Heart left ventricle (tissue), 16 donors: ENCODE measurements around the gene ZMAT5. TPM values are rescaled to one million over a fixed set of nuclear protein-coding genes. Genes with fewer than 3 reads are reported as not detected.

ENCODE experiments used
- ATAC-seq, 4 donors: fragments of 200-7000 bp; cut with Tn5 transposase; one replicate each; pipeline ENCODE4 v1.9.1; 2020 to 2022; ENCODE audit warnings: moderate library complexity in 4 of 4, mild to moderate bottlenecking in 3 of 4, moderate number of reproducible peaks in 1 of 4
- DNase-seq, 5 donors: peaks; one replicate each; pipeline ENCODE4 v3.0.0-alpha.2; 2020
- H3K27ac ChIP-seq, 12 donors: fragments of 200-600 bp; sonication (generic) in 4 of 12; one replicate each; pipeline versions ENCODE4 v1.5.0 to v1.8.0; 2016 to 2022; ENCODE audit warnings: mild to moderate bottlenecking in 2 of 12
- H3K27me3 ChIP-seq, 9 donors: fragments of 200-600 bp; sonication (generic) in 2 of 9; one replicate each; pipeline versions ENCODE4 v1.5.1 to v1.8.0; 2016 to 2022; ENCODE audit warnings: mild to moderate bottlenecking in 3 of 9
- H3K36me3 ChIP-seq, 9 donors: fragments of 200-600 bp; sonication (generic) in 2 of 9; one replicate each; pipeline versions ENCODE4 v1.5.0 to v1.8.0; 2018 to 2022; ENCODE audit warnings: mild to moderate bottlenecking in 2 of 9
- H3K4me1 ChIP-seq, 12 donors: fragments of 200-600 bp; sonication (generic) in 4 of 12; one replicate each; pipeline versions ENCODE4 v1.5.0 to v1.8.0; 2016 to 2022; ENCODE audit warnings: mild to moderate bottlenecking in 3 of 12
- H3K4me3 ChIP-seq, 12 donors: fragments of 200-600 bp; sonication (generic) in 4 of 12; one replicate each; pipeline versions ENCODE4 v1.5.0 to v1.8.0; 2017 to 2022; ENCODE audit warnings: mild to moderate bottlenecking in 9 of 12, moderate library complexity in 4 of 12
- H3K9me3 ChIP-seq, 12 donors: fragments of 200-600 bp; sonication (generic) in 4 of 12; one replicate each; pipeline versions ENCODE4 v1.5.0 to v1.8.0; 2016 to 2022; ENCODE audit warnings: mild to moderate bottlenecking in 1 of 12
- POLR2A ChIP-seq, 2 donors: fragments of 450-650 bp; IDR thresholded peaks; one replicate each; pipeline ENCODE4 v1.6.1; 2017; ENCODE audit warnings: antibody characterized with exemption in 2 of 2, mild to moderate bottlenecking in 2 of 2, moderate library complexity in 2 of 2
- WGBS, 4 donors: extraction: QIAGEN DNeasy Blood & Tissue Kit in 2 of 4; methylation state at CpG; one replicate each; pipeline versions ENCODE4 v1.1.5 to v1.1.7; 2013 to 2018; 5-methylcytosine and 5-hydroxymethylcytosine counted together
- intact Hi-C, 10 donors: fragments of 100-400 bp; cut with DNase I; formaldehyde crosslinking; loops; one replicate each; pipeline versions ENCODE4 v1.11.1 to v1.14.2; 2022
- long read RNA-seq, 3 donors: library from polyadenylated mRNA; unstranded; transcript quantifications; one replicate each; pipeline ENCODE4 v2.0.0, GENCODE V29; 2020 to 2021
- polyA plus RNA-seq, 2 donors: library from polyadenylated mRNA; stranded (reverse); fragments of 200-250 nt; gene quantifications; one replicate each; pipeline ENCODE4 v1.2.3, GENCODE V29; 2013
- total RNA-seq, 9 donors: library from RNA; depleted of rRNA in 2 of 9; stranded (reverse); fragments of >200 nt in 2 of 9; fragmentation: NEBNext Ultra II Directional in 3 of 9; extraction: Animal tissue kit (Norgen Biotek cat#: 25700) in 3 of 9; gene quantifications; one replicate each; pipeline versions ENCODE4 v1.1.0 to v1.2.4, GENCODE V29; 2016 to 2023
- TF ChIP-seq, protein P1 (sequence below), 12 donors: fragments of 200-600 bp; sonication (generic) in 4 of 12; IDR thresholded peaks; one replicate each; pipeline versions ENCODE4 v1.5.0 to v1.8.0; 2018 to 2022; ENCODE audit warnings: antibody characterized with exemption in 12 of 12, mild to moderate bottlenecking in 5 of 12
- donor health status: ischemic (EF 13 %, LVEDD 7.1; RV severe dilation, severe dysfunction).
- donor health status: healthy with polysubstance abuse.
- donor health status: DM: no; HTN: yes; CAD: no.
- donor health status: DM: no; HTN: no; CAD: no.
- donor health status: ischemic (EF 25% LVEDD 6.9; RV normal size, moderate dysfunction).
- donor health status: ischemic (EF 25% LVEDD 5.7; RV mildly dilated, moderate dysfunction).
- donor health status: healthy.
- donor health status: DM: yes; HTN: yes; CAD: no.
- donor health status: ischemic (EF 35%, LVEDD 5.7; RV mildly dilated, moderate dysfunction).
- donor health status: nonischemic (EF 11% LVEDD 7.7; RV severe dilation, severe dysfunction).
- donor health status: DM: yes; HTN: yes; CAD: no.
- donor health status: PGD.
- donor health status: ischemic (EF 29% LVEDD 5.4; RV normal size, mild dysfunction).
- donor health status: nonischemic (EF 23%, LVEDD 6.1; RV moderate dilation, normal function).

ZMAT5 gene, protein sequence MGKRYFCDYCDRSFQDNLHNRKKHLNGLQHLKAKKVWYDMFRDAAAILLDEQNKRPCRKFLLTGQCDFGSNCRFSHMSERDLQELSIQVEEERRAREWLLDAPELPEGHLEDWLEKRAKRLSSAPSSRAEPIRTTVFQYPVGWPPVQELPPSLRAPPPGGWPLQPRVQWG
- total RNA-seq: 10 to 100 TPM; 19.4 to 28.9 (median 20.9) TPM
- 10 to 100 TPM; 30.1 to 37.2 TPM for polyA plus RNA-seq
- long read RNA-seq, donor 1, transcript ZMAT5-201 (6 exons, 899 nt): major isoform, 7 of 16 reads
- long read RNA-seq, donor 1, partial matches to known transcripts: 0 of 16 reads
- long read RNA-seq, donor 1, other reads (novel, unspliced or antisense): 9 of 16 reads
- long read RNA-seq, donor 2, transcript ZMAT5-201 (6 exons, 899 nt): major isoform, 11 of 33 reads
- long read RNA-seq, donor 2, partial matches to known transcripts: 4 of 33 reads
- long read RNA-seq, donor 2, other reads (novel, unspliced or antisense): 18 of 33 reads
- long read RNA-seq, donor 3, partial matches to known transcripts: 0 of 10 reads
- long read RNA-seq, donor 3, other reads (novel, unspliced or antisense): 7 of 10 reads

DNA sequence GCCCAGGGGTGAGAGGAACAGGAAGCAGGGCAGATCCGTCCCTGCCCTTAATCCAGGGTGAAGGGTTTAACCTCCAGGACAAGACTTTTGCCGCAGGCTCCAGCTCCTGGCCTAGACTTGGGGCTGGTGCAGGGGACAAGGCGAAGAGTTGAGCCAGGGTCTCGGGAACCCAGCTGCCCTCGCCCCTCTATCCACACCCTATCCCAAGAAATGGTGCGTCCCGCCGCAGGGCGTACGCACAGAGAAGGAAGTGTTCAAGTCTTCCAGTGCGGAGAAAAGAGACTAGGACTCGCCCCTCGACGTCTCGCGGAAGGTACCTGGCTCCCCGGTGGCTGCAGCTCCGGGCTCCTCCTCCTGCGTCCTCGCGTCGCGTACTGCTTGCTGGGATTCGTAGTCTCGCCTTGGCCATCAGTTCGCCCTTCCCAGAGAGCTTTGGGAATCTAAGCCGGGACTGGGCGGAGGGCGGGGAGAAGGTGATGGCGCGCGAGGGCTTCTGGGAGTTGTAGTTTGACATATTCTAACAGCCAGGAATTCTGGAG lies at the start of gene ZMAT5:
ZMAT5 (minus strand) TSS at position 376 of the 539 bp plus-strand sequence. CDS start 18,463 bp downstream, outside the sequence.
- H3K27me3 ChIP-seq: no peaks in the 10 kb centered on the region
- peaks cover 2 to 34% (median 27%) of the 10 kb centered on the region in 9 donors for H3K36me3 ChIP-seq
- H3K4me3 ChIP-seq: peak within 1 kb of the TSS; percentile 70 to 98 (median 80)
- no peaks in the 10 kb centered on the region for H3K9me3 ChIP-seq
- TF ChIP-seq, protein P1, sequence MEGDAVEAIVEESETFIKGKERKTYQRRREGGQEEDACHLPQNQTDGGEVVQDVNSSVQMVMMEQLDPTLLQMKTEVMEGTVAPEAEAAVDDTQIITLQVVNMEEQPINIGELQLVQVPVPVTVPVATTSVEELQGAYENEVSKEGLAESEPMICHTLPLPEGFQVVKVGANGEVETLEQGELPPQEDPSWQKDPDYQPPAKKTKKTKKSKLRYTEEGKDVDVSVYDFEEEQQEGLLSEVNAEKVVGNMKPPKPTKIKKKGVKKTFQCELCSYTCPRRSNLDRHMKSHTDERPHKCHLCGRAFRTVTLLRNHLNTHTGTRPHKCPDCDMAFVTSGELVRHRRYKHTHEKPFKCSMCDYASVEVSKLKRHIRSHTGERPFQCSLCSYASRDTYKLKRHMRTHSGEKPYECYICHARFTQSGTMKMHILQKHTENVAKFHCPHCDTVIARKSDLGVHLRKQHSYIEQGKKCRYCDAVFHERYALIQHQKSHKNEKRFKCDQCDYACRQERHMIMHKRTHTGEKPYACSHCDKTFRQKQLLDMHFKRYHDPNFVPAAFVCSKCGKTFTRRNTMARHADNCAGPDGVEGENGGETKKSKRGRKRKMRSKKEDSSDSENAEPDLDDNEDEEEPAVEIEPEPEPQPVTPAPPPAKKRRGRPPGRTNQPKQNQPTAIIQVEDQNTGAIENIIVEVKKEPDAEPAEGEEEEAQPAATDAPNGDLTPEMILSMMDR (IDR thresholded peaks at IDR 0.05): no peak
- TF ChIP-seq POLR2A (IDR thresholded peaks at IDR 0.05): peak in 1 of 2 donors; percentile 55
- peak; percentile 94 to 97 (median 96) for DNase-seq
- 0 to 1% (median 0%) methylated on average over 24 to 32 of the region's 32 CpGs for WGBS, 4 donors
- peak within 1 kb of the TSS; percentile 87 to 96 (median 91) for H3K27ac ChIP-seq
- H3K4me1 ChIP-seq: peaks cover 6 to 42% (median 29%) of the 10 kb centered on the region in 12 donors
- intact Hi-C loops: loop anchor here in 5 of 10 donors (5.0 to 10.0 kb wide), 6 partner anchors 66 to 238 kb away; partner anchors contain the start of genes ASCC2 (in 2 of the 5) and MTMR3 (in 1 of the 5)
- peak; percentile 97 to 99 (median 98) for ATAC-seq

DNA sequence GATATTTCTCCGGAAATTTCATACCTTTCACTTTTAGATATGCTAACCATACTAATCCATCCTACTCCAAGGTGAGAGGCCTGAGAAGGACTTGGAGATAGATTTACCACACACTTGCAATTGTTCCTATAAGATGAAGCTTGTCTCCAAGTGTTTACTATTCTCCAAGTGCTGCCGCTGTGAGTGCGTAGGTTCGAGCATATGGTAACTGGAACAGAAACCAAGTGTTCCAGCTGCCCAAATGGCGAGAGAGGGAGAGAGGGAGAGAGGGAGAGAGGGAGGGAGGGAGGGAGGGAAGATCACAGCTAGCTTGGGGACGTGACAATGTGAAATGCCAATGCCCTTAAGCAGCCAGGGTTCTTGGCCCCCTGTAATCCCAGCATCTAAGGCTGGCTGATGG lies 49.7 kb upstream of the ZMAT5 start:
- no peak for TF ChIP-seq POLR2A (IDR thresholded peaks at IDR 0.05)
- TF ChIP-seq, protein P1 (IDR thresholded peaks at IDR 0.05): no peak
- peaks cover 0 to 40% (median 29%) of the 10 kb centered on the region in 12 donors for H3K4me1 ChIP-seq
- peaks cover 3 to 94% (median 67%) of the 10 kb centered on the region in 9 donors for H3K36me3 ChIP-seq
- peak overlapping the region in 6 of 12 donors; percentile 34 to 73 (median 54) for H3K27ac ChIP-seq
- ATAC-seq: peak in 2 of 4 donors; percentile 2 to 16
- no peak overlapping the region for H3K4me3 ChIP-seq
- intact Hi-C loops: loop anchor here in 1 of 10 donors (5.0 kb wide), 1 partner anchor 34 kb away; no protein-coding TSS in a partner anchor
- no peaks in the 10 kb centered on the region for H3K9me3 ChIP-seq
- DNase-seq: no peak
- H3K27me3 ChIP-seq: no peaks in the 10 kb centered on the region
- WGBS, 4 donors: 63 to 83% (median 76%) methylated on average over 6 of the region's 6 CpGs

DNA sequence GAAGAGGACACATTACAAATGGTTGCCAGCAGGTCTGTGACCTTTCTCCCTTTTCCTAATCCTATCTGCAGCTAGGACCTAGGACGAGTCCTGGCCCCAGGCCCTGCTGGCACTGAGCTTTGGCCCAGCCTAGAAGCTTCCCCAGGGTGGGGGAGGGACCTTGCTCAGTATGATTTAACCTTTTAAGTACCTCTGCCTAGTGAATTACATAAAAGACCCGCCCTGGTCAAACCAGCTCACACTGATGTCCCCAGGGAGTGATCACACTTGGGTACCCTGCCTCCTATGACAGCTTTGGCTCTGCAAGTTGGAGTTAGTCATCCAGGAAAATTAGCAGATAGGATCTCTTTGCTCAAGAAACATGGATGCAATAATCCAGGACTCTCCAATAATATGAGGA lies 49.3 kb upstream of the ZMAT5 start:
- intact Hi-C loops: loop anchor here in 1 of 10 donors (5.0 kb wide), 1 partner anchor 34 kb away; no protein-coding TSS in a partner anchor
- Histone ChIP-seq H3K9me3 (no peaks in the 10 kb centered on the region), H3K27ac (peak overlapping the region in 8 of 12 donors; percentile 34 to 73 (median 54)), H3K4me1 (peaks cover 0 to 36% (median 25%) of the 10 kb centered on the region in 12 donors), H3K4me3 (no peak overlapping the region), H3K27me3 (no peaks in the 10 kb centered on the region), H3K36me3 (peaks cover 3 to 94% (median 71%) of the 10 kb centered on the region in 9 donors)
- peak; percentile 77 to 84 (median 82) for ATAC-seq
- peak; percentile 48 to 88 (median 81) for DNase-seq
- TF ChIP-seq, protein P1 (IDR thresholded peaks at IDR 0.05): no peak
- no peak for TF ChIP-seq POLR2A (IDR thresholded peaks at IDR 0.05)
- WGBS, 4 donors: 48 to 58% (median 49%) methylated on average over 2 of the region's 2 CpGs
